H1 (cell line): ENCODE measurements around the gene PSMD13.

Source experiments
- BRCA1 ChIP-seq: IDR thresholded peaks from 2 replicates; pipeline ENCODE4 v1.6.1; 2012; ENCODE audit warnings: low read depth, low read length, improper control_type of control experiment
- SIN3A ChIP-seq, 2 experiments: IDR thresholded peaks in 1 of 2; conservative IDR thresholded peaks in 1 of 2; 2 replicates each; pipeline ENCODE4 v1.6.1; 2011 to 2012; ENCODE audit warnings: low read length in 2 of 2, improper control_type of control experiment in 1 of 2, low read depth in 1 of 2, mild to moderate bottlenecking in 1 of 2
- TF ChIP-seq, protein P1 (sequence below), 3 experiments: IDR thresholded peaks; 1 replicate in 2 of 3; 2 replicates in 1 of 3; pipeline versions ENCODE4 v1.5.1 to v1.6.1; 2011; ENCODE audit warnings: low read length in 3 of 3, mild to moderate bottlenecking in 3 of 3, inconsistent platforms in 2 of 3, low read depth in 1 of 3, moderate library complexity in 1 of 3; ENCODE audit not compliant: insufficient read depth in 1 of 3; ENCODE audit errors: control extremely low read depth in 1 of 3
- TF ChIP-seq, protein P2 (sequence below): IDR thresholded peaks from 2 replicates; pipeline ENCODE4 v1.6.1; 2011; ENCODE audit warnings: low read length, improper control_type of control experiment

- no peak for TF ChIP-seq BRCA1
- TF ChIP-seq, protein P1, sequence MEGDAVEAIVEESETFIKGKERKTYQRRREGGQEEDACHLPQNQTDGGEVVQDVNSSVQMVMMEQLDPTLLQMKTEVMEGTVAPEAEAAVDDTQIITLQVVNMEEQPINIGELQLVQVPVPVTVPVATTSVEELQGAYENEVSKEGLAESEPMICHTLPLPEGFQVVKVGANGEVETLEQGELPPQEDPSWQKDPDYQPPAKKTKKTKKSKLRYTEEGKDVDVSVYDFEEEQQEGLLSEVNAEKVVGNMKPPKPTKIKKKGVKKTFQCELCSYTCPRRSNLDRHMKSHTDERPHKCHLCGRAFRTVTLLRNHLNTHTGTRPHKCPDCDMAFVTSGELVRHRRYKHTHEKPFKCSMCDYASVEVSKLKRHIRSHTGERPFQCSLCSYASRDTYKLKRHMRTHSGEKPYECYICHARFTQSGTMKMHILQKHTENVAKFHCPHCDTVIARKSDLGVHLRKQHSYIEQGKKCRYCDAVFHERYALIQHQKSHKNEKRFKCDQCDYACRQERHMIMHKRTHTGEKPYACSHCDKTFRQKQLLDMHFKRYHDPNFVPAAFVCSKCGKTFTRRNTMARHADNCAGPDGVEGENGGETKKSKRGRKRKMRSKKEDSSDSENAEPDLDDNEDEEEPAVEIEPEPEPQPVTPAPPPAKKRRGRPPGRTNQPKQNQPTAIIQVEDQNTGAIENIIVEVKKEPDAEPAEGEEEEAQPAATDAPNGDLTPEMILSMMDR (IDR thresholded peaks at IDR 0.05; ENCODE audit: control extremely low read depth in 1 of 3, insufficient read depth in 1 of 3, low read depth in 1 of 3, low read length in 3 of 3), result no peak
- TF ChIP-seq, protein P2, sequence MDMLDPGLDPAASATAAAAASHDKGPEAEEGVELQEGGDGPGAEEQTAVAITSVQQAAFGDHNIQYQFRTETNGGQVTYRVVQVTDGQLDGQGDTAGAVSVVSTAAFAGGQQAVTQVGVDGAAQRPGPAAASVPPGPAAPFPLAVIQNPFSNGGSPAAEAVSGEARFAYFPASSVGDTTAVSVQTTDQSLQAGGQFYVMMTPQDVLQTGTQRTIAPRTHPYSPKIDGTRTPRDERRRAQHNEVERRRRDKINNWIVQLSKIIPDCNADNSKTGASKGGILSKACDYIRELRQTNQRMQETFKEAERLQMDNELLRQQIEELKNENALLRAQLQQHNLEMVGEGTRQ, result no peak
- no peak for TF ChIP-seq SIN3A (conservative IDR thresholded peaks at IDR 0.05 in 1 of 2, IDR thresholded peaks at IDR 0.05 in 1 of 2; ENCODE audit: low read depth in 1 of 2, low read length in 2 of 2)
Observed at GRCh38 chr11:282630-283360, 46.0 kb downstream of the PSMD13 start.
